NCI-H1092 (cell line): ENCODE data around the gene RAD51B.
A peak's percentile ranks its signal among the peaks of the same experiment; 100 is the strongest.

Source experiments
- DNase-seq: peaks from one replicate; lab custom pipeline; 2025; lab: John Stamatoyannopoulos, UW

The RAD51B gene

DNA sequence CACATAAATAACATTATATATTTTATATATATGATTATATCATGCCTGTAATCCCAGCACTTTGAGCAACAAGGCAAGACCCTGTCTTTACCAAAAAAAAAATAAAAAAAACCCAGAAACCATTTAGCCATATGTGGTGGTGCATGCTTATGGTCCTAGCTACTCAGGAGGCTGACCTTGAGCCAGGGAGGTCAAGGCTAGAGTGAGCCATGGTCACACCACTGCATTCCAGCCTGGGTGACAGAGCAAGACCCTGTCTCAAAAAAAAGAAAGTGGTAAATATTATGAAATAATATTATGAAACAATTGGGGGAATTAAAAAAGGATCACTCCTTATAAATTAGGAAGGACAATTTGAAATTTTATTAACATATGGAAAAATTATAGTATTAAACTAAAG lies 16.0 kb downstream of the RAD51B start:
- DNase-seq = no peak

DNA sequence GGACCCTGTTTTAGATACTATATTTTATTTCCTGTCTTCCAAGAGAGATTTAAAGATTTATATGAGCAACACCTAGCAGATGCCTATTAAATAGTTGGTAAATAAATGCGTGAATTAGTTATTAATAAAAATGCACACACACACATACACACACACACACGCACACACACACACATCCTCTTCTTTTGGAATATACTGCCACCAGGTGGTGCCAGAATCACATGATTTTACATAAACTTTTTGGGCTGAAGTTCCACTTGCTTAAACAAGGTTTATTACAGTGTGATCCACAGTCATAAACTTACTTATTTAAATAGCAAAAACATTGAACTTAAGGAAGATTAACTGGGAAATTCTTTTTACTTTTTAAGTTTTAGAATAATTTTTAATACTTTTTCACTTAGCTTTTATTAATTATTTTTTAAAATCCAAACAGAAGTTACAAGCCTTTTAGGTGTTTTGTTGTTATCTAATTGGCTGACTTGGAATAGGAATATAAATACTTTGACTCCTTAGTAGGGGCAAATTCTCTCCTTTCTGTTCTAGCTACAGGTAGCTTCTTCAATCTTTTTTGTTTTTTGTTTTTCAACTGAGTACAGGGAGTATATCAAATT lies 17.5 kb downstream of the RAD51B start:
- DNase-seq = peak; percentile 11

GRCh38 chr14:67846029-67846610 lies 26.5 kb downstream of the RAD51B start:
- no peak for DNase-seq

DNA sequence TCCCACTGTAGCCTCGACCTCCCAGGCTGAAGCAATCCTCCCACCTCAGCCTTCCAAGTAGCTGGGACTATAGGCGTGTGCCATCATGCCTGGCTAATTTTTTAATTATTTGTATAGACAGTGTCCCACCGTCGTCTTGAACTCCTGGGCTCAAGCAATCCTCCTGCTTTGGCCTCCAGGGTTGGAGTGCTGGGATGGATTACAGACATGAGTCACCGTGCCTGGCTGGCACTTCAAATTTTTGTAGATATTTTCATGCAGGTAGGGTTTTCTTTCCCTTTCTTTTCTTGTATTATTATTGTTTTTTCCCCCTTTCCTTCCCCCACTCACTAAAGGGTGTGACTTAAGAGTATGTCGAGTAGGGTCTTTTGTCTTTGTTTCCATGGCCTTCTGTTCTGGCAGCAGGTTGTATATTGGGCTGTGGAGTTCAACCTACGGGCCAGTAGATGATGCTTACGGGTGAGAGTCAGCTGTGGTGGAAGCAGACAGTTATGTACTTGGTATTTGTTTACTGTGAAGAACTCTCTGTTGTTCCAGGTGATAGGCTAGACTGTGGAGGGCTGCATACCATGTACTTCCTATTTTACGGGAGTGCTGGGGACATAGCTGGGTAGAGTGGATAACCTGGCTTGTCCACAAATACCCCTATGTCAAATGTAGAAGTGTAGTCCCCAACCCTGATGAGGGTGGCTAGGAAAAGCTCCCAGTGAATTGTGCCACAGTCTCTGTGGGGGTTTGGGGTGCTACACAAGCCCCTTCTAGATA lies 30.7 kb downstream of the RAD51B start:
- no peak for DNase-seq

- DNase-seq = no peak
Observed at GRCh38 chr14:67851785-67852410, 32.3 kb downstream of the RAD51B start.

DNA sequence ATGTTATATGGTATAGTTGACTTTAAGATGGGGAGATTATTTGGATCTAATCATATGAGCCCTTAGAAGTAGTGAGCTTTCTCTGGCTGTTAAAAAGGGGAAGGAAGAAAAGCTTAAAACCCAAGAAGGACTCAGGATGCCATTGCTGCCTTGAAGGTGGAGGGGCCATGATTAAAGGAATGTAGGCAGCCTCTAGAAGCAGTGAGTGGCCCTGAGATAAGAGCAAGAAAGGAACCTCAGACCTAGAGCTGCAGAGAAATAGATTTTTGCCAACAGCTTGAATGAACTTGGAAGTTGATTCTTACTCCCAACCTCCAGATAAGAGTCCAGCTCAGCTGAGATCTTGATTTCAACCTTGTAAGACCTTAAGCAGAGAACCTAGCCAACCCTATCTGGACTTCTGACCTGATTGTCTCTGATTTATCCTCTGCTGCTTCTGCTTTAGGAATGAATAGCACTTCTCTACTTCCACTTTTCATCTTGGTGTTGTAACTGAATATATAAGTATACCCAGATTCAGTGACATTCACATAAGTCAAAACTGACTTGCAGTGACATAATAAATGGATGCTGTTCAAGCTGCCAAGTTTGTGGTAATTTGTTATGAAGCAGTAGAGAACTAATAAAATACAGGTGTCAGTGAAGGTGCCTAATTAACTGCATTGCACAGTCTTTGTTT lies 33.5 kb downstream of the RAD51B start:
- DNase-seq = no peak

- no peak for DNase-seq
Observed at GRCh38 chr14:67853715-67854114, 34.1 kb downstream of the RAD51B start.

DNA sequence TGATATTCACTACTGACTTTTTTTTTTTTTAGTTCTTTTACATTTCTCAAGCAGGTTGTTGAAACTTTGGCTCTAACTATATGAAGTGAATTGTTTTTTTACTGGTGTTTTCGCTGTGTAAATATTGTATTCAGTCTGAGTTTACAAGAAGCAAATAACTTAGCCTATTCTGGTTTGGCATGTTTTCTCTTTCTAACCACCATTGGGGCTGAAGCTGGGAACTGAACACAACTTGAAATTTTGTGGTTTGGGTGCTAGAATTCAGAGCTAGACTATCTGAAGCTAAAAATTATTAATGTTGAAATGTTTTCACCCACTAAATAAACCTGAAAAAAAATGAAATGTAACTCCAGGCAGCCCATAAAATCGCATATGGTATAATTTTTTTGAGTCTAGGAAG lies 37.2 kb downstream of the RAD51B start:
- no peak for DNase-seq

DNA sequence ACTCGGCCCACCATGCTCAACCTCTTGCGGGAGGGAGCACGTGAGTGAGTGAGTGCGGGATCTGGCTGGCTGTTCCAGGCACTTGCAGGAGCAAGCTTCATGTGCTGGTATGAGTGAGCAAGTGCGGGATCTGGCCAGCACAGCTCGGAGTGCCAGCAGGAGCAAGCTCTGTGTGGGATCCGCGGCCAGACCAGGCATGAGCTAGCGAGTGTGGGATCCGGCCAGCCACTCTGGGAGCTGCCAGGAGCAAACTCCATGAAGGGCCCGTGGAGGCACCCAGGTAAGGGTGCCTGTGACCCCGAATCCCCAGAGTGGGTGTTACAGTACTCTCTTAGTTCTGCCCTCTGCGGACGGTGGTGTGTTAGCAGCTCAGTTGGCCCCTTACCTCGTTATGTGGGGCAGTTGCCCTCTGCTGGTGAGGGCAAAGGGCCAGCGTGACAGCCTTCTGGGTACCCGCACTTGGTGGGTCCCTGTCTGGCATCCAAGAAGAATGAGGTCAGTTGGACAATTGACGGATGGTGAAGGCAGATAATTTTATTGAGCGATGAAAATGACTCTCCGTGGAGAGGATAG lies 38.3 kb downstream of the RAD51B start:
- DNase-seq = no peak

DNA sequence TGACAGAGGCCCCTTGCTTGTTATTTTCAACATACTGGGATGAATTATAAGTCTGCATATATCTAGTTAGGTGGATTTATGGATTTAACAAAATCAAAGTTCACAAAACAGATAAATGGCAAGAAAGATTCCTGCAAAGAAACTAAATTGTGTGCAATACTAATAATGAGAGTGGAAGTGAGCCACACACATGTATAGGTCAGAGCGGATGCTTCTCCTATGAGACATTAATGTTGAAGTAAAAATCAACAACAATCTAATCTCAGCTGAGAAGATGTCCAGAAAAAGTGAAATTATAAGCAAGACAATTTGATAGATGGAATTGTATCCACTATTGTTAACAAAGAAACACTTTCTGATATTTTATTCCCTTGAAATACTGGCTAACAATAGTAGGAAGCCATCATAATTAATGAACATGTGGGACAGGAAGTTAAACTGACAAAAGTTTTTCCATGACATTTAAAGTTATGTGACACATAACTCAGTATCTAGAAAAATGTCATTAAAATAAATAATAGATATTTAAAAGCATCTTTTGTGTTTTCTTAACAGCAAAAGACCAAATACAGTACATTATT lies 39.7 kb downstream of the RAD51B start:
- DNase-seq = no peak

DNA sequence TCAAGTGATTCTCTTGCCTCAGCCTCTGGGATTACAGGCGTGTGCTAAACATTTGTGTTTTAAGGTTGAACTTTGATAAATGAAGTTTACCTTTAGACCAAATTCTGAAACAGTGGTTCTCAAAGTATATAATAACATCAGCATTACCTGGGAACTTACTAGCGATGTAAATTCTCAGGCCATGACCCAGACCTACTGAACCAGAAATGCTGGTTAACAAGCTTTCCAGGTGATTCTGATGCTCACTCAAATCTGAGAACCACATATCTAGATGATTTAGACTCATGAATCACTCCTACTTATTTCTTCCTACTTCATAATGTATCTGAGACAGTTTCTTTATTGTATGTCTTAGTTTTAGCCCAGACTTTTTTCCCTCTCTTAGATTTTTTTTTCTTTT lies 43.6 kb downstream of the RAD51B start:
- DNase-seq = no peak

DNA sequence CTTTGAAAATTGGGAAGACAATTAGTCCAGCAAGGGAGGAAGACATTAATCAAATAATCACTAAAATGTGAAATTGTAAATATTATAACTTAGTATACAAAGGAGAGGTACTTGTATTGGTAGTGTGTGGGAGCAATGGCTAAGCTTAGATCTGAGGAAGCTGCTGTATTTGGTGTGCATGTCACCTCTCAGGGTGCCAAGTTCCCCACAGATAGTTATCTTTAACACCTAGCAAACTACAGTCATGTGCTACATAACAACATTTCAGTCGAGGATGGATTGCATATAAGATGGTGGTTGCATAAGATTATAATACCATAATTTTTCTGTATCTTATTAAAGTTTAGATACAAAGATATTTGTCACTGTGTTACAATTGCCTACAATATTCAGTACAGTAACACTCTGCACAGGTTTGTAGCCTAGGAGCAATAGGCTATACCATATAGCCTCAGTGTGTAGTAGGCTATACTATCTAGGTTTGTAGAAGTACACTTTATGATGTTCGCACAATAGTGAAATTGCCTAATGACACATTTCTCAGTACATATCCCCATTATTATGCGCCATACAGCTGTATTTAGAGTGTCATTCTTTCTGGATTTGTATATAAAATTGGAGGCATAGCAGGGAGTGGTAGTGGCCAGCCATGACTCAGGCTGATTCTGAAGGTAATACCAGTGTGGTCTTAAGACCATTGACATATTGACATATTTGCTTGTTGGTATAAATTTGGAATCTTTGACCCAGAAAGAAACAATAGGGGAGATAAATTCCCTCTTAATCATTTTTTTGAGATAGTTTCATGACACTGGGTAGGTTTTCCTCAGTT lies 55.8 kb downstream of the RAD51B start:
- DNase-seq = no peak

- no peak for DNase-seq
Observed at GRCh38 chr14:67879026-67879425, 59.4 kb downstream of the RAD51B start.

GRCh38 chr14:67881225-67881624 lies 61.6 kb downstream of the RAD51B start:
- DNase-seq = no peak

DNA sequence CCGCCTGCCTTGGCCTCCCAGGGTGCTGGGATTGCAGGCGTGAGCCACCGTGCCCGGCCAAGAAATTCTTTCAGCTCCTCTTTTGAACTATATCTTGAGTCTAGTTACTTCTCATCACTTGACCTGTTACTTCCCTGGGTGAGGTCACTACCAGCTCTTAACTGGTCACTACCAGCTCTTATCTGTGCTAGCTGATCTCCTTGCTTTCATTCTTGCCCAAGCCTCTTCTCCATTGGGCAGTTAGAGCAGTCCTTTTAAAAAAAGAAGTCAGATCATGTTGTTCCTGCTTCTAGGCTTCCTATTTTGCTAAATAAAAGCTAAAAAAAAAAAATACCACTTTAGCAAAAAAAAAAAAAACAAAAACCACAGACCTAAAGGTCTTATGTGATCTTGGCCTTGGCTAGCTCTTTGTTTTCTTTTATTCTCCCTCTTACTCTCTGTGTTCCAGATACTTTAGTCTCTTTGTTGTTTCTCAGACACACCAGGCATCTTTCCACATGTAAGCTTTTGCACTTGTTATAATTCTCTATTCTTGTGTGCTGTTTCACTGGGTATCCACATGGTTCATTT lies 63.5 kb downstream of the RAD51B start:
- no peak for DNase-seq

GRCh38 chr14:67883717-67884116 lies 64.1 kb downstream of the RAD51B start:
- DNase-seq = no peak

GRCh38 chr14:67886191-67886590 lies 66.6 kb downstream of the RAD51B start:
- DNase-seq = no peak

DNA sequence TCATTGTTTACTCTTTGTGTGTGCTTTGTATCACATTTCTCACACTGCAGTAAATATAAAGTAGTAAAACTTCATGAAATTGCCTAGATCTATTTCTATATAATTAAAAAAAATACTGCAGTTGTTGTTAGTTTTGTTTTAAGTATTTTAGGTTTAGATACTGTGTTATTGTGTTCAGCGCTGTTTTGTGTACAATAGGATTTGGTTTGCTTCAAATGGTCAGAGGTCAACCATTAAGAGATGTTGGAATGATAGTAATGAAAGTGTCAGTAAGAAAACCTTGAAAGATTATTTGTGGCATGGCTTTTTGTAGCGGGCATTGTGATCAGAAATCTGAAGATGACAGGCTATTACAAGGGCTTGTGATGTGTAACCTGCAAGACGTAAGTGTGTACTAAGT lies 67.9 kb downstream of the RAD51B start:
- DNase-seq = no peak

- no peak for DNase-seq
Observed at GRCh38 chr14:67889455-67889854, 69.9 kb downstream of the RAD51B start.

GRCh38 chr14:67892466-67893100 lies 73.0 kb downstream of the RAD51B start:
- no peak for DNase-seq
